HG03442 (cell line): ENCODE data around the gene CCDC47.

ENCODE experiments used
- ATAC-seq: cut with Tn5 transposase; IDR thresholded peaks from one replicate; pipeline ENCODE4 v1.9.1; 2021; ENCODE audit warnings: mild to moderate bottlenecking, moderate library complexity; ENCODE audit not compliant: unreplicated experiment

Gene CCDC47

DNA sequence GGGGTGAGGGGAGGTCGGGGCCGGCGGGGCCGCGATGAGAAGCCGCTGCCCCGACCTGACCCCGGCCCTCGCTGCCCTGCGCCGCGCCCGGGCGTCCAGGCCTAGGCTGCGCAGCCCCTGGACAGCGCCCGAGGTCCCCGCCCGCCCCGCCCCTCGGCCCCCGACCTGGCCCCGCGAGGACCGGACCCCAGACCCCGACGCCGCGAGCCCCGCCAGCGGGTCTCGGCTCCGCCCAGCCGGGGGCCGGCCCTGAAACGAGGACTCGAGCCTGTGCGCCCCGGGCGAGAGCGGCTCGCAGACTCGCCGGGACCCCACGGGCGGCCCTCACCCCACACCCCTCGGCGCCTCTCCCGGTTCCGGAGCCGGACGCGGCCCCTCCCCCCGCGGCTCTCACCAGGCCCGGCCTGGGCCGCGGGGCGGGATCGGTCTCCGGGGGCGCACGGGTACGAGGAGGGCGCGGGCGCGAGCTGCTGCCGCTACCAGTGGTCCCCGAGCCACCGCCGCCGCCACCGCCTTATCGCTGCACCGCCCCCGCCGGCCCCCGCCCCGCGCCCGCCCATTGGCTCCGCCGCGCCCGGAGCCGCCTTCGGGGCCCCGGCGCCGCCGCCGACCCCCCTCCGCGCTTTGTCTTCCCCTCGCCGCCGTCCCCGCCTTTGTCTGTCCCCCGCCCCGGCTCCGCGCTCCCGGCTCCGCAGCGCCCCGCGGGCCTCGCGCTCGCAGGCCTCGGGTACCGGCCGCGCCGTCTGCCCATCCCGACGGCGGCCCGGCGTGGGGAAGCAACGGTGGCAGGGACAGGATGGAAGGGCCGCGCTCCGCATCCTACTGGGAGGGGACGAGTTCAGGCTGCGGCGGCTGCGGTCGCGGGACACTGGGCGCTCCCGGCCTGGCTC lies 73.5 kb downstream of the CCDC47 start, which contains the start of gene LIMD2:
LIMD2 (minus strand) TSS at position 488 of the 890 bp plus-strand sequence. CDS start 827 bp downstream, outside the sequence.
- ATAC-seq: peak; percentile 12

DNA sequence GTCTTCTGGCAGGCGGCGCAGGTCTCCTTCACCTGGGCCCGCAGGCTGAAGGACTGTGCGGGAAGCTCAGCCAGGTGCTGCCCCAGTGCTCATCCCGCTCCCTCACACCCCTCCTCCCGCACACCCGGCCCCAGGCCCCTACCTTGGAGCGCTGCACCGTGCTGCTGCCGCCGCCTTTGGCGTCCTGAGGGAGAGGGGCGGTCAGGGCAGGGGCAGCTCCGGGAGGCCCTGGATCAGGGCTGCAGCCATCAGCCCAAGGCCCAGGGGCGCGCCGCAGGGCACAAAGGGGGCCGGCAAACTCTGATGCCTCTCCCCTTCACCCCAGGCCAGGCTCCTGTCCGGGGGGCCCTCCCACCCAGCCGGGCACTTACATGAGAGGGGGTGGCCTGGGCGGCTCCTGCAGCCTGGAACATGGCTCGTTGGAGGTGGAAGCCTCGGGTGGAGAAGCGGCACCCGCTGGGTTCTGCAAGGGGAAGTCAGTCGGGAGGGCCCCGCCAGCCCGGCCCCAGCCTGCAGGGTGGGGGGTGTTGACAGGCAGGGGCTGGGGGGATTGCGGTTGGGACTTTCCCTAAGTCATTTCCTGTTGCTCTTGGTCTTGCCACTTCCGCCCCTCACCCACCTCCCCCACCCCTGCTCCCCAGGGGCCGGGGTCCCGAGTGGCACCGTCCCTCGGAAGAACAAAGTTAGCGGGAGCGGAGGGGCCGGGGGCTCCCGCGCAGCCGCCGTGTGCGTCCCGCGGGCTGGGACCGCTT lies 74.3 kb downstream of the CCDC47 start:
- peak; percentile 14 for ATAC-seq

DNA sequence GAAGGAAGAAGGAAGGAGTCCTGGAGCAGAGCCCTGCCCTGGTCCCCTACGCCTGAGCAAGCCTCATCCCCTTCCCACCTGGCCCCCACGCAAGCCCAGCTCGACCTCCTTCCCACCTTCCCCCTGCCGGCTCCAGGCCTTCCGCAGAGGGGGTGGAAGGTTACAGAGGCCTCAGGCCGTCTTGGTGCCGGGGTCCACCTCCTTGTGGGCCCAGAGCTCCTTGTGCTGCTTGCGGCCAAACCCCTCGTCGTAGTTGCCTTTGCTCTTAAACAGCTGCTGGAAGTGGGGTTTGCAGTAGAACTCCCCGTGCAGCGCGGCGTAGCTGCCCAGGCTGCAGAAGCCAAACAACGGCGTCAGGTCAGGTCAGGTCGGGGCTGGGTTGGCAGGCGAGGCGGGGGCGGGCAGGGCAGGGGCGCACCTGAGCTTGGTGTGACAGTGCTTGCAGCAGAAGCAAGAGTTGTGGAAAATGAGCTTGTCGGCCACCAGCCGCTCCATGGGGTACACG lies 75.0 kb downstream of the CCDC47 start:
- ATAC-seq: no peak

GRCh38 chr17:63697341-63698286 lies 75.8 kb downstream of the CCDC47 start:
- ATAC-seq: no peak

DNA sequence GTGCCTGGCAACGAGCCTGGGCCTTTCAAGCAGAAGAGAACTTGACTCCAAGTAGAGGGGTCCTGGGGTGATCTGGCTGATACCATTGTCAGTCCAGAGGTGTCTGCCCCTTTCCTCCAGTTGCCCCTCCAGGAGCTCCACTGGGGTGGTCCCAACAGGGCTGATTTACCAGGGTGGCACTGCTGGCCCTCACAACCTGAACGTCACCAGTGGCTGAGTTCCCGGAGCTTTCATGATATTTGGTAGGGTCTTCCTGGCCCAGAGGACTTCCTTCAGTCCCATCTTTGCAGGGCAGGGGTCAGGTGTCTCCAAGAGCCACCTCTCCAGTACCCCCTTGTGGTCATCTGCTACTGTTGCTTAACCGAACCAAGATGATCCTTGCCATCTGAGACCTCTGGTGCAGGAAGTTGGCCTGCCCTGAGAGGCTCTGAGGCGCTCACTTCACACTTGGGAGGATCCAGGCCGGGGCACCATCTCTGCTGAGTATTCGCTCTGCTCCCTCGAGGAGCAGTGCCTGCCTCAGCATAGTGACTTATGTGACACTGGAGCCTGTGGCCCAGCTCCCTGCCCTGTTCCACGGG lies 76.9 kb downstream of the CCDC47 start:
- ATAC-seq: no peak

- no peak for ATAC-seq
These were observed 77.5 kb downstream of the CCDC47 start for GRCh38 chr17:63695889-63696288.
